GM11168 (cell line): ENCODE data around the gene ZC2HC1B.

ENCODE experiments used
- in situ Hi-C: fragments of 300-500 bp; cut with MboI; formaldehyde crosslinking; loops from one replicate; pipeline ENCODE4 v1.12.0; 2022; ENCODE audit warnings: low sequenced_read_pairs; ENCODE audit not compliant: unreplicated experiment

ZC2HC1B gene

DNA sequence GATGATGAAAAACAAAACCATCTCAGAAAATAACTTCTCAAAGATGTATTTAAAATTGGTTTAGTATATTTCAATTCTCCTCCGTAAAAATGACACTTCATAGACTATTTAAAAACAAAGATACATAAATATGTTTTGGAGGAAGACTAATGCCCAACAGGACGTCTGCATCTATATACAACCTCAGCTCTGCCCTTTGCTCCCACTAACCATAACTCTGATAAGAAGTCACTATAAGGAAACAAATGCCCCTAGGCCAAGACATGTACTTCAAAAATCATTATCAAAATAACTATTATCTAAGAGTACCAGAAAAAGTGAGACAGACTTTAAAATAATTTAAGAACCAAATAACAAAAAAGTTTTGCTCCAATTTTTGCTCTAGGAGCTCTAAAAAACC, 120.4 kb downstream of the ZC2HC1B start:
- in situ Hi-C loops: no loop called here

GRCh38 chr6:143986463-143987065, 122.3 kb downstream of the ZC2HC1B start:
- in situ Hi-C loops: no loop called here
